ENCODE results near the gene GAS2L1. TPM values are rescaled to one million over a fixed set of nuclear protein-coding genes. Genes with fewer than 3 reads are reported as not detected.

Gene GAS2L1
- total RNA-seq, 2 experiments from 2014 or later: not detected

GRCh38 chr22:29313576-29314466 is 7.4 kb downstream of the GAS2L1 start:
- TF ChIP-seq EZH2phosphoT487 (IDR thresholded peaks at IDR 0.05; ENCODE audit: borderline replicate concordance, low read depth, low read length): no peak
- TF ChIP-seq, protein P1, sequence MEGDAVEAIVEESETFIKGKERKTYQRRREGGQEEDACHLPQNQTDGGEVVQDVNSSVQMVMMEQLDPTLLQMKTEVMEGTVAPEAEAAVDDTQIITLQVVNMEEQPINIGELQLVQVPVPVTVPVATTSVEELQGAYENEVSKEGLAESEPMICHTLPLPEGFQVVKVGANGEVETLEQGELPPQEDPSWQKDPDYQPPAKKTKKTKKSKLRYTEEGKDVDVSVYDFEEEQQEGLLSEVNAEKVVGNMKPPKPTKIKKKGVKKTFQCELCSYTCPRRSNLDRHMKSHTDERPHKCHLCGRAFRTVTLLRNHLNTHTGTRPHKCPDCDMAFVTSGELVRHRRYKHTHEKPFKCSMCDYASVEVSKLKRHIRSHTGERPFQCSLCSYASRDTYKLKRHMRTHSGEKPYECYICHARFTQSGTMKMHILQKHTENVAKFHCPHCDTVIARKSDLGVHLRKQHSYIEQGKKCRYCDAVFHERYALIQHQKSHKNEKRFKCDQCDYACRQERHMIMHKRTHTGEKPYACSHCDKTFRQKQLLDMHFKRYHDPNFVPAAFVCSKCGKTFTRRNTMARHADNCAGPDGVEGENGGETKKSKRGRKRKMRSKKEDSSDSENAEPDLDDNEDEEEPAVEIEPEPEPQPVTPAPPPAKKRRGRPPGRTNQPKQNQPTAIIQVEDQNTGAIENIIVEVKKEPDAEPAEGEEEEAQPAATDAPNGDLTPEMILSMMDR (conservative IDR thresholded peaks at IDR 0.05; ENCODE audit: low read length): no peak
- H4K20me1 ChIP-seq (ENCODE audit: insufficient read depth, low read length): no peaks in the 10 kb centered on the region
- no peak for DNase-seq (ENCODE audit: low spot score)
- intact Hi-C loops (cut with micrococcal nuclease; ENCODE audit: unreplicated experiment): no loop called here
- no peaks in the 10 kb centered on the region for H3K79me2 ChIP-seq (ENCODE audit: insufficient read depth, low read depth, low read length)
- H3K4me2 ChIP-seq (ENCODE audit: low read length): no peak overlapping the region
- H2AFZ ChIP-seq (ENCODE audit: low read length): no peak overlapping the region
- peaks cover 23% of the 10 kb centered on the region for H3K36me3 ChIP-seq (ENCODE audit: insufficient read depth, low read length)
- no peaks in the 10 kb centered on the region for H3K9me3 ChIP-seq (ENCODE audit: low read length)
- no peak overlapping the region for H3K27ac ChIP-seq (ENCODE audit: low read depth, low read length, poor library complexity, severe bottlenecking)
- H3K4me3 ChIP-seq (ENCODE audit: low read depth, low read length, poor library complexity, severe bottlenecking): no peak overlapping the region
- no peaks in the 10 kb centered on the region for H3K9me2 ChIP-seq (ENCODE audit: insufficient read depth, low read length)
- H3K4me1 ChIP-seq (ENCODE audit: insufficient read depth, low read length, poor library complexity, severe bottlenecking): no peaks in the 10 kb centered on the region
- ChIA-PET POLR2A (interaction anchor here (0.6 kb wide), 1 partner anchor 816 kb away, joined by 5 read pairs; no protein-coding TSS in a partner anchor), CTCF (ENCODE audit: unreplicated experiment) (no interaction called here)
- BruUV-seq (replicated peaks): no TSS peak

DNA sequence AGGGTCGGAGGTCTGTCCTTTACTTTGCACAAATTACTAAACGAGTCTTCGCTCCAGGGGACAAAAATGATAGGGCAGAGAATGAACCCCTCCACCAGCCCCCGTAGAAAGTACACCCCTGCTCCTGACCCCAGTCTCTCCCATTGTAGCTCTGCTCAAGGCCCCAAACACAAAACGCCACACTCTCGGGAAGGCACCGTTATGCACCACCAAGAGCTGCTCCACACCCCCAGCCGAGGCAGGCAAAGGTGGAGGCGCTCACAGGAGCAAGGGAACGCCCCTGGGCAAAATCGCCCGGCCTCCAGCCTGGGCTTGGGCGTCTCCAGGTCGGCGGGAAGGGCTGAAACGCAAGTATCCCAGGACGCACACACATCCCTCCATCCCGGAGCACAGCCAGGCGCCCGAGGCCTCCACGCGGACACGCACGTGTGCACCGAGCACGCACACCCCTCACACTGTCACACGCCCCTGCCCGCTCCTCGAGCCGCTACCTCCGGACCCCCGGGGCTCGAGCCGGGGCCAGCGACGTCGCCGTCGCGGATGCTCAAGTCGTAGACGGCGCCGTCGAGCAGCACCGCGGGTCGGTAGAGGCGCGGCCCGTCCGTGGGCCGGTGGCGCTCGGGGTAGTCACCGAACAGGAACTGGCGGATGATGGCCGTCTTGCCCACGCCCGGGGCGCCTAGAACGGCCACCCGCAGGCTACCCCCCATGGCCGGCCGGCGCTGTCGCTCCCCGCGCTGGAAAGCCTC is 8.3 kb downstream of the GAS2L1 start:
- no peaks in the 10 kb centered on the region for H3K79me2 ChIP-seq (ENCODE audit: insufficient read depth, low read depth, low read length)
- no peaks in the 10 kb centered on the region for H3K9me2 ChIP-seq (ENCODE audit: insufficient read depth, low read length)
- BruUV-seq (replicated peaks): no TSS peak
- H3K4me2 ChIP-seq (ENCODE audit: low read length): no peak overlapping the region
- H3K27ac ChIP-seq (ENCODE audit: low read depth, low read length, poor library complexity, severe bottlenecking): no peak overlapping the region
- ChIA-PET CTCF (ENCODE audit: unreplicated experiment) (no interaction called here), POLR2A (no interaction called here)
- H3K4me3 ChIP-seq (ENCODE audit: low read depth, low read length, poor library complexity, severe bottlenecking): no peak overlapping the region
- H3K9me3 ChIP-seq (ENCODE audit: low read length): no peaks in the 10 kb centered on the region
- H2AFZ ChIP-seq (ENCODE audit: low read length): no peak overlapping the region
- H3K4me1 ChIP-seq (ENCODE audit: insufficient read depth, low read length, poor library complexity, severe bottlenecking): no peaks in the 10 kb centered on the region
- no peak for DNase-seq (ENCODE audit: low spot score)
- peaks cover 29% of the 10 kb centered on the region for H3K36me3 ChIP-seq (ENCODE audit: insufficient read depth, low read length)
- TF ChIP-seq, protein P1 (conservative IDR thresholded peaks at IDR 0.05; ENCODE audit: low read length): no peak
- TF ChIP-seq EZH2phosphoT487 (IDR thresholded peaks at IDR 0.05; ENCODE audit: borderline replicate concordance, low read depth, low read length): no peak
- intact Hi-C loops (cut with micrococcal nuclease; ENCODE audit: unreplicated experiment): no loop called here
- no peaks in the 10 kb centered on the region for H4K20me1 ChIP-seq (ENCODE audit: insufficient read depth, low read length)

All from OCI-LY7 (cell line).